DOHH2 (cell line): ENCODE results near the gene CDH4.

Experiments used
- H3F3A ChIP-seq: fragments of 200-600 bp; sonication (generic), shearing (Covaris generic); 2 replicates; pipeline ENCODE4 v1.6.0; 2016; ENCODE audit warnings: antibody characterized with exemption, mild to moderate bottlenecking; ENCODE audit not compliant: control insufficient read depth, insufficient read depth
- H3K27ac ChIP-seq: fragments of 200-600 bp; sonication (generic); 2 replicates; pipeline ENCODE4 v1.5.1; 2014; ENCODE audit warnings: low read depth, mild to moderate bottlenecking, low read length, moderate library complexity
- H3K27me3 ChIP-seq: fragments of 200-600 bp; sonication (generic); 2 replicates; pipeline ENCODE4 v1.6.1; 2014; ENCODE audit warnings: mild to moderate bottlenecking, low read length, mixed read lengths; ENCODE audit not compliant: control insufficient read depth
- H3K36me3 ChIP-seq: fragments of 200-600 bp; sonication (generic); 2 replicates; pipeline ENCODE4 v1.6.1; 2014; ENCODE audit warnings: mild to moderate bottlenecking, low read length, moderate library complexity, mixed read lengths; ENCODE audit not compliant: control insufficient read depth
- H3K4me1 ChIP-seq: fragments of 200-600 bp; sonication (generic); 2 replicates; pipeline ENCODE4 v1.6.1; 2014; ENCODE audit warnings: mild to moderate bottlenecking, low read length, mixed read lengths; ENCODE audit not compliant: control insufficient read depth
- H3K4me2 ChIP-seq: fragments of 200-600 bp; sonication (generic); 2 replicates; pipeline ENCODE4 v1.6.0; 2014; ENCODE audit warnings: mild to moderate bottlenecking, low read length, moderate library complexity
- H3K4me3 ChIP-seq: fragments of 200-600 bp; sonication (generic); 2 replicates; pipeline ENCODE4 v1.5.1; 2014; ENCODE audit warnings: mild to moderate bottlenecking, low read length, mixed read lengths
- H3K79me2 ChIP-seq: fragments of 200-600 bp; sonication (generic); 2 replicates; pipeline ENCODE4 v1.6.1; 2014; ENCODE audit warnings: mild to moderate bottlenecking, low read length, mixed read lengths; ENCODE audit not compliant: control insufficient read depth
- H3K9me2 ChIP-seq: fragments of 200-600 bp; sonication (generic); replicated peaks from 2 replicates; pipeline ENCODE4 v1.6.1; 2014; ENCODE audit warnings: mild to moderate bottlenecking, low read length, mixed read lengths; ENCODE audit not compliant: control insufficient read depth
- H3K9me3 ChIP-seq: fragments of 200-600 bp; sonication (generic); 2 replicates; pipeline ENCODE4 v1.6.1; 2014; ENCODE audit warnings: antibody characterized with exemption, low read length, mixed read lengths; ENCODE audit not compliant: control insufficient read depth, insufficient read depth
- H4K20me1 ChIP-seq: fragments of 200-600 bp; sonication (generic); 2 replicates; pipeline ENCODE4 v1.6.0; 2014; ENCODE audit warnings: low read depth, mild to moderate bottlenecking, antibody characterized with exemption, low read length, moderate library complexity; ENCODE audit not compliant: control insufficient read depth, insufficient read depth
- CTCF ChIP-seq: fragments of 200-600 bp; sonication (generic); IDR thresholded peaks from one replicate; pipeline ENCODE4 v1.5.1; 2014; ENCODE audit warnings: antibody characterized with exemption, mild to moderate bottlenecking, low read depth, low read length; ENCODE audit not compliant: poor library complexity, severe bottlenecking
- EZH2phosphoT487 ChIP-seq: fragments of 200-600 bp; sonication (generic); IDR thresholded peaks from 2 replicates; pipeline ENCODE4 v1.6.1; 2017; ENCODE audit warnings: borderline replicate concordance, mild to moderate bottlenecking, antibody characterized with exemption, low read length, moderate library complexity, mixed read lengths

Gene CDH4

DNA sequence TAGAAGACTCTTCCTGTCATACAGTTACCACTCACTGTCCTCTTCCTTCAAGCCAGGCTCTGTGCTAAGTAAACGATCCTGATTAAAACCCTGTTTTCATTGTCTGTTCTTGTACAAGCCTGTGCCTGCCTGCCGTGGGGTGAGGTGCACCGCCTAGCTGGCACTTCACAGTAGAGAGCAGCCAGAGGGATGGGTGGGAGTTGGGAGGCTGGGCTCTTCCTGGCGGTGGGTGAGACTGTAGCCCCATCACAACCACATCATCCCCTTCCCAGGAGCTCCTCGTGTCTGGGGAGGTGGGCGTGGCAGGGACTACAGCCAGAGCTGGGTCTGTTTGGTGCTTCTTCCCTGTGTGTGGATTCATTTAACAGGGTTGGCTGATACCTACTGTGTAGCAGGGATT, 431.7 kb downstream of the CDH4 start:
- Histone ChIP-seq H3K4me2 (no peak overlapping the region), H3K4me1 (no peaks in the 10 kb centered on the region), H3K9me2 (no peaks in the 10 kb centered on the region)

DNA sequence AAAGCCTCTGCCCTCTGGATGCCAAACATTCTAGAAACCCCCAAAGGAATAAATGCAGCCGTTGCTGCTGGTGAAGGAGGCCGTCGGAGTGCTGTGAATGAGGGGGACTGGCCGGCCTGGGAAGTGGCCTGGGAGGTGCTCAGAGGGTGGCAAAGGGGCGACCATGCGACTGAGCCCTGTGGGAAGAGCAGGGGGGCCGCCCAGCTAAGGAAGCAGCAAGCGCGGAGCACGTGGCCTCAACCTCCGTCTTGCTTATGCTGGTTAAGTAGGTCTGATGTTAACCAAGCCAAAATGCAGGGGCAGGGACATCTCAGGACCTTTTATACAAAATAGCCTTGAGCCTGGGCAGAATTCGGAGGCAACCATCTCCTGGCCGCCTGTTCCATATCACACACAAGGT, 432.1 kb downstream of the CDH4 start:
- Histone ChIP-seq H3K4me2 (no peak overlapping the region), H4K20me1 (no peaks in the 10 kb centered on the region), H3K9me2 (no peaks in the 10 kb centered on the region), H3K27me3 (no peaks in the 10 kb centered on the region), H3F3A (no peaks in the 10 kb centered on the region), H3K9me3 (peaks cover 6% of the 10 kb centered on the region; the same call in 1 of the 2 replicates), H3K27ac (no peak overlapping the region), H3K4me1 (no peaks in the 10 kb centered on the region), H3K79me2 (no peaks in the 10 kb centered on the region), H3K4me3 (no peak overlapping the region), H3K36me3 (no peaks in the 10 kb centered on the region)
- no peak for TF ChIP-seq EZH2phosphoT487
- no peak for TF ChIP-seq CTCF

More for the DNA sequence above, 431.7 kb downstream of the CDH4 start:
- no peaks in the 10 kb centered on the region for H3K79me2 ChIP-seq
- H3K27ac ChIP-seq = no peak overlapping the region
- H3F3A ChIP-seq = no peaks in the 10 kb centered on the region
- H3K27me3 ChIP-seq = no peaks in the 10 kb centered on the region
- TF ChIP-seq CTCF (no peak), EZH2phosphoT487 (no peak)
- H3K36me3 ChIP-seq = no peaks in the 10 kb centered on the region
- H3K9me3 ChIP-seq = peaks cover 6% of the 10 kb centered on the region; the same call in 1 of the 2 replicates
- H3K4me3 ChIP-seq = no peak overlapping the region
- H4K20me1 ChIP-seq = no peaks in the 10 kb centered on the region

DNA sequence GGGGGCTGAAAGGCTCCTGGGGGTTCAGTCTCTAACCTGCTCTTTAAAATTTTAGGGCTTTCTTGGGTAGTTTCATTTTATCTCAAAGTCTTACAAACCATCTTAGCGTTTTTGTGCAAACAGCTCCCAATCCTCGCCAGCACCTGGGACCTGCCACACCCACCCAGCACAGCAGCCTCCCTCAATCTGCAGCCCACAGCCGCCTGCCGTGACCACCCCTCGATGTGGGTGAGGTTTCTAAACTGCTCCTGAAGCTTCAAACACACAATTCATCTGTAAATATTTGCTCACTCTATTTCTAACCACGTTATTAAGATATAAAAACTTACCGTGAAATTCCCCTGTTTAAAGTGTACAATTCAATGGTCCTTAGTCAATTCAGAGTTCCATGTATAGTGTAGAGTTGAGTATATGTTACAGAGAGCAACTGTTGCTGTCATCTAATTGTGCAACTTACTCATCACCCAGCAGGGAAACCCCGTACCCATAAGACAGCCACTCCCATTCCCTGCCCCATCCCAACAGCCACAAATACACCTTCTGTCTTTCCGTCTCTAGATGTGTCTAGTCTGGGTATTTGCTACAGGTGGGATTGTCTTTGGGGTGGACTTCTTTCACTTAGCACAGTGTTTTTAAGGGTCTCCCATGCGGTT, 432.6 kb downstream of the CDH4 start:
- H3K27me3 ChIP-seq = no peaks in the 10 kb centered on the region
- H3K9me2 ChIP-seq = no peaks in the 10 kb centered on the region
- H3K27ac ChIP-seq = no peak overlapping the region
- peaks cover 6% of the 10 kb centered on the region; the same call in 1 of the 2 replicates for H3K9me3 ChIP-seq
- no peak overlapping the region for H3K4me2 ChIP-seq
- H3F3A ChIP-seq = no peaks in the 10 kb centered on the region
- H3K4me1 ChIP-seq = no peaks in the 10 kb centered on the region
- TF ChIP-seq EZH2phosphoT487 (no peak), CTCF (no peak)
- H3K4me3 ChIP-seq = no peak overlapping the region
- H3K36me3 ChIP-seq = no peaks in the 10 kb centered on the region
- no peaks in the 10 kb centered on the region for H3K79me2 ChIP-seq
- no peaks in the 10 kb centered on the region for H4K20me1 ChIP-seq
